ENCODE results near the gene FGFBP1.

DNA sequence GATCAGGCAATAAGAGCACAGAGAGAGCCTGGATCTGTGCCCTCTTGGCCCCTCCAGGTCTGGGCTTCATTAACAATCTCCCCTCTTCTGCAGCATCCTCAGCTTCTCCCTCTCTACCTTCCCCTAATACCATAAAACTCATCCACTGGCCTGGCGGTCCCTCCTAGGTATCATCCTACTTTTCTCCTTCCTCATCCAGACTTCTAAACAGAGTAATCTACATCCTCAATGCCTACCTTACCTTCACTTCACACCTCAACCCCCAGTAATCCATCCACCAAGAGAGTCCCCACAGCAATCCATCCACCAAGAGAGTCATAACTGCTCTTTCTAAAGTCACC, 17.0 kb downstream of the FGFBP1 start:
- TF ChIP-seq SMC3 (IDR thresholded peaks at IDR 0.05) (no peak), RFX5 (IDR thresholded peaks at IDR 0.05) (no peak), HDAC2 (IDR thresholded peaks at IDR 0.05) (no peak)
